HepG2 (cell line): ENCODE data around the gene HCFC2.

Experiments
- ELF1 ChIP-seq: sonication (generic); formaldehyde crosslinking; IDR thresholded peaks from 2 replicates; pipeline ENCODE4 v1.4.0; 2020; ENCODE audit warnings: missing genetic modification reagents
- HOXA5 ChIP-seq: sonication (generic); formaldehyde crosslinking; IDR thresholded peaks from 2 replicates; pipeline ENCODE4 v1.4.0; 2020; ENCODE audit warnings: missing genetic modification reagents
- HOXA7 ChIP-seq: sonication (generic); formaldehyde crosslinking; IDR thresholded peaks from 2 replicates; pipeline ENCODE4 v1.8.1; 2022; ENCODE audit warnings: mild to moderate bottlenecking, missing genetic modification reagents, moderate library complexity
- ZNF121 ChIP-seq: sonication (generic); formaldehyde crosslinking; IDR thresholded peaks from 2 replicates; pipeline ENCODE4 v1.5.0; 2020; ENCODE audit warnings: mild to moderate bottlenecking, missing genetic modification reagents
- ZNF138 ChIP-seq: sonication (generic); formaldehyde crosslinking; IDR thresholded peaks from 2 replicates; pipeline ENCODE4 v1.5.0; 2020; ENCODE audit warnings: mild to moderate bottlenecking, low read depth, missing genetic modification reagents
- ZNF776 ChIP-seq: sonication (generic); formaldehyde crosslinking; IDR thresholded peaks from 2 replicates; pipeline ENCODE4 v1.4.0; 2020; ENCODE audit warnings: mild to moderate bottlenecking, missing genetic modification reagents
- ZNF781 ChIP-seq: sonication (generic); formaldehyde crosslinking; IDR thresholded peaks from 2 replicates; pipeline ENCODE4 v1.5.1; 2020; ENCODE audit warnings: borderline replicate concordance, mild to moderate bottlenecking, missing genetic modification reagents; ENCODE audit errors: not compliant biosample characterization
- TF ChIP-seq, protein P1 (sequence below): sonication (generic); formaldehyde crosslinking; IDR thresholded peaks from 2 replicates; pipeline ENCODE4 v1.5.0; 2020; ENCODE audit warnings: mild to moderate bottlenecking, missing genetic modification reagents, moderate library complexity
- TF ChIP-seq, protein P2 (sequence below): sonication (generic); formaldehyde crosslinking; conservative IDR thresholded peaks from 2 replicates; pipeline ENCODE4 v1.8.0; 2022; ENCODE audit warnings: mild to moderate bottlenecking, moderate library complexity, missing genetic modification reagents

DNA sequence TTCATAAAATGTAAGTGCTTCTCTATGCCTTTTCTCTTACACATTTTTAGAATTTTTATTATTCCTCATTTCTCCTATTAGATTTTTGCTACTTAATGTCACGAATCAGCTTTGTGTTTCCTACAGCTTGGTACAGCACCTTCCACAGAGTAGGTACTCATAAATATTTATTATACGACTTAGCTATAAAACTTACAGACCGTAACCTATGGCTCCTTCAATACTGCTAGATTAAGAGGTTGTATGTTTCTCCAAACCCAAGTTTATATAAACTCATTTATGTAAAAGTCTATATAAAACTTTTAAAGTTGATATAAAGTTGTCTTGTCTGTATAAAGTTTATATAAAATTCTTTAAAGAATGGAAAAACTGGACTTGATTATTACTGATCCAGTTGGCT is 62.2 kb downstream of the HCFC2 start:
- TF ChIP-seq ZNF121 (CRISPR knock-in tag) = no peak
- TF ChIP-seq ZNF138 (CRISPR knock-in tag) = no peak
- TF ChIP-seq HOXA7 (CRISPR knock-in tag) = no peak
- no peak for TF ChIP-seq ELF1 (CRISPR knock-in tag)
- TF ChIP-seq HOXA5 = no peak
- TF ChIP-seq ZNF781 (CRISPR knock-in tag) = no peak
- TF ChIP-seq, protein P1, sequence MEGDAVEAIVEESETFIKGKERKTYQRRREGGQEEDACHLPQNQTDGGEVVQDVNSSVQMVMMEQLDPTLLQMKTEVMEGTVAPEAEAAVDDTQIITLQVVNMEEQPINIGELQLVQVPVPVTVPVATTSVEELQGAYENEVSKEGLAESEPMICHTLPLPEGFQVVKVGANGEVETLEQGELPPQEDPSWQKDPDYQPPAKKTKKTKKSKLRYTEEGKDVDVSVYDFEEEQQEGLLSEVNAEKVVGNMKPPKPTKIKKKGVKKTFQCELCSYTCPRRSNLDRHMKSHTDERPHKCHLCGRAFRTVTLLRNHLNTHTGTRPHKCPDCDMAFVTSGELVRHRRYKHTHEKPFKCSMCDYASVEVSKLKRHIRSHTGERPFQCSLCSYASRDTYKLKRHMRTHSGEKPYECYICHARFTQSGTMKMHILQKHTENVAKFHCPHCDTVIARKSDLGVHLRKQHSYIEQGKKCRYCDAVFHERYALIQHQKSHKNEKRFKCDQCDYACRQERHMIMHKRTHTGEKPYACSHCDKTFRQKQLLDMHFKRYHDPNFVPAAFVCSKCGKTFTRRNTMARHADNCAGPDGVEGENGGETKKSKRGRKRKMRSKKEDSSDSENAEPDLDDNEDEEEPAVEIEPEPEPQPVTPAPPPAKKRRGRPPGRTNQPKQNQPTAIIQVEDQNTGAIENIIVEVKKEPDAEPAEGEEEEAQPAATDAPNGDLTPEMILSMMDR (CRISPR knock-in tag) = no peak
- TF ChIP-seq ZNF776 = no peak
- TF ChIP-seq, protein P2, sequence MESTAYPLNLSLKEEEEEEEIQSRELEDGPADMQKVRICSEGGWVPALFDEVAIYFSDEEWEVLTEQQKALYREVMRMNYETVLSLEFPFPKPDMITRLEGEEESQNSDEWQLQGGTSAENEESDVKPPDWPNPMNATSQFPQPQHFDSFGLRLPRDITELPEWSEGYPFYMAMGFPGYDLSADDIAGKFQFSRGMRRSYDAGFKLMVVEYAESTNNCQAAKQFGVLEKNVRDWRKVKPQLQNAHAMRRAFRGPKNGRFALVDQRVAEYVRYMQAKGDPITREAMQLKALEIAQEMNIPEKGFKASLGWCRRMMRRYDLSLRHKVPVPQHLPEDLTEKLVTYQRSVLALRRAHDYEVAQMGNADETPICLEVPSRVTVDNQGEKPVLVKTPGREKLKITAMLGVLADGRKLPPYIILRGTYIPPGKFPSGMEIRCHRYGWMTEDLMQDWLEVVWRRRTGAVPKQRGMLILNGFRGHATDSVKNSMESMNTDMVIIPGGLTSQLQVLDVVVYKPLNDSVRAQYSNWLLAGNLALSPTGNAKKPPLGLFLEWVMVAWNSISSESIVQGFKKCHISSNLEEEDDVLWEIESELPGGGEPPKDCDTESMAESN (CRISPR knock-in tag) = no peak
